ENCODE data around the gene ZNF619. TPM values are rescaled to one million over a fixed set of nuclear protein-coding genes. Genes with fewer than 3 reads are reported as not detected.

ZNF619 gene
- total and polyA plus RNA-seq, 2 of the 13 experiments (the other 11 are each of a cell fraction or from before 2014, with no cell fraction given), result 0.83 to 5.2 TPM

GRCh38 chr3:40456940-40457823 is 19.7 kb upstream of the ZNF619 start, which contains the start of gene RPL14 (continued):
- TF ChIP-seq ZNF609 (CRISPR knock-in tag; IDR thresholded peaks at IDR 0.05; ENCODE audit: borderline replicate concordance) (no peak), CBX1 (IDR thresholded peaks at IDR 0.05; ENCODE audit: low read depth) (no peak), ZNF75D (CRISPR knock-in tag; IDR thresholded peaks at IDR 0.05; ENCODE audit: borderline replicate concordance) (no peak), ZNF564 (CRISPR knock-in tag; IDR thresholded peaks at IDR 0.05) (no peak), NR2C2 (CRISPR knock-in tag; IDR thresholded peaks at IDR 0.05; ENCODE audit: borderline replicate concordance) (peak; percentile 59), NCOA1 (CRISPR knock-in tag; IDR thresholded peaks at IDR 0.05) (no peak), ZNF34 (CRISPR knock-in tag; IDR thresholded peaks at IDR 0.05; ENCODE audit: borderline replicate concordance) (no peak), ZNF773 (CRISPR knock-in tag; IDR thresholded peaks at IDR 0.05; ENCODE audit: borderline replicate concordance) (0 out of 2 replicates have a peak, but pooled peaks have one; percentile 49), IRX3 (CRISPR knock-in tag; IDR thresholded peaks at IDR 0.05; ENCODE audit: borderline replicate concordance, low read depth) (peak; percentile 70; the same call in 1 of the 2 replicates), CC2D1A (CRISPR knock-in tag; IDR thresholded peaks at IDR 0.05) (no peak), TBX3 (IDR thresholded peaks at IDR 0.05; ENCODE audit: borderline replicate concordance) (no peak), DNMT1 (CRISPR knock-in tag; IDR thresholded peaks at IDR 0.05) (no peak), ZSCAN9 (CRISPR knock-in tag; IDR thresholded peaks at IDR 0.05; ENCODE audit: borderline replicate concordance) (no peak), ETV5 (CRISPR knock-in tag; IDR thresholded peaks at IDR 0.05; ENCODE audit: borderline replicate concordance) (peak; percentile 12; the same call in 1 of the 2 replicates), ZNF776 (CRISPR knock-in tag; IDR thresholded peaks at IDR 0.05) (peak; percentile 65; the same call in 1 of the 2 replicates), TAF15 (IDR thresholded peaks at IDR 0.05; ENCODE audit: low read depth, low read length, poor library complexity, severe bottlenecking) (peak; percentile 34), FUBP1 (CRISPR knock-in tag; IDR thresholded peaks at IDR 0.05; ENCODE audit: borderline replicate concordance) (no peak), PLSCR1 (CRISPR knock-in tag; IDR thresholded peaks at IDR 0.05; ENCODE audit: borderline replicate concordance) (no peak), DR1 (CRISPR knock-in tag; IDR thresholded peaks at IDR 0.05) (peak; percentile 94), GFI1 (CRISPR knock-in tag; IDR thresholded peaks at IDR 0.05; ENCODE audit: borderline replicate concordance) (peak; percentile 52), SSRP1 (CRISPR knock-in tag; IDR thresholded peaks at IDR 0.05) (no peak), KDM2A (CRISPR knock-in tag; IDR thresholded peaks at IDR 0.05; ENCODE audit: borderline replicate concordance, low read depth) (peak; percentile 79; the same call in 1 of the 2 replicates)

All from HepG2 (cell line).